ENCODE results near the gene PTGDS.

The PTGDS gene

DNA sequence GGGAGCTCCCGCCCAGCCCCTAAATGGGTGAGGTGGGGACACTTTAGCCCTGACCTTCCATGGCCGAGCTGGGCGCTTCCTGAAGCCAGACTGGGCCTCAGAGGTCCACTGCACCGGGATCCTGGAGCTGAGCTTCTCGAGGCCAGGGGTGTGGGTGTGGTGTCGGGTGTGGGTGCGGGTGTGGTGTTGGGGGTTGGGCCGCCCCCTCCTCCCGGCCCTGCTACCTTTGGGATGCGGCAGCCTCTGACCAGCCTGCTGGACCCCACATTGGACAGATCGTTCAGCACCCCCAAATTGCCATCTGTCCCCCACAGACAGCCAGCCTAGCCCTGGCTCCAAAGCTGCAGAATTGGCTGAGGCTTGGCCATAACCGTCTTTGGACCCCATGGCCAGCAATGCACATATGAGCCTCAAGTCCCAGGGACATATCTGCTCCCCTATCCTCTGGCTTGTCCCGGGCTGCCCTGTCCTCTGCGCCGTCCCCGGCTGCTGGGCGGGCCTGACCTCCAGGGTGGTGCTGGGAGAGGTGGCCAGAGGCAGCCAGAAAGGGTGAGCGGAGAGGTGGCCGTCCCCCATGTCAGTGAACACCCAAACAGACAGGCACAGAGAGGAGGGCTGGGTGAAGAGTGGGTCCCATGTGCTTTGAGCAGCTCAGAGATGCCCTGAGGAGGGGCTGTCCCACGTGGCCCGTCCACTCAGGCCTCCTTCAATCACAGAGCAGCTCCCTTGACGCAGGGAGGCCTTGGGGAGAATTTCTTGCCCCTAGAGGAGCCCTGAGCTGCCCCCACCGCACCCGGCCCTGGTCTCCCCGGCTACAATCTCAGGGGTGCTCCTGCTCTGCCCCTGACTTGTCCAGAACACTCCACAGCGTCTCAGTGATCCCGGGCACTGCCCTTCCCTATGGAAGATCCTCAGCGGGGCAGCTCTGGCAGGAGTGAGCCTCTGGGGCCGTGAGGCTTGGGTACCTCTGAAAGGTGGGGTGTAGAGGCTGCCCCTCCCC is 3.4 kb upstream of the PTGDS start:
- DNase-seq (ENCODE audit: low read depth): no peak

- no peak for DNase-seq (ENCODE audit: low read depth)
Measured at GRCh38 chr9:136974817-136975535, 2.3 kb upstream of the PTGDS start.

GRCh38 chr9:136975644-136976043 is 1.7 kb upstream of the PTGDS start:
- DNase-seq (ENCODE audit: low read depth): no peak

DNA sequence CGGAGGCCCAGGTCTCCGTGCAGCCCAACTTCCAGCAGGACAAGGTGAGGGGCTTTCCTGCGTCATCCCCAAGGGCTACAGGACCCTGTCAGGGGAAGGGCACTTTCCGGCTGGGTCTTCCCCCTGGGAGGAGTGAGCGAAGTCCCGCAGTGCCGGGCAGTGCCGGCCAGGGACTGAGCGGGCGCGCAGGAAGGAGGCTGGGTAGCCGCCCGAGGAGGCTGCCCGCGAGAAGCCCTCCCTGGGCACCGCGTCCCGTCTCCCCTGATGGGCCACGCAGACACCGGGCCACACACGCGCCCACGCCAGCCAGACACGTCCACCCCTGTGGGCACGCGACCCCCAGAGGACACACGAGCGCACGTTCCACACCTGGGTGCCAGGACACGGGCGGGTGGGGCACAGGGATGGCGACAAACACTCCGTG is 357 bp downstream of the PTGDS start:
- no peak for DNase-seq (ENCODE audit: low read depth)

DNA sequence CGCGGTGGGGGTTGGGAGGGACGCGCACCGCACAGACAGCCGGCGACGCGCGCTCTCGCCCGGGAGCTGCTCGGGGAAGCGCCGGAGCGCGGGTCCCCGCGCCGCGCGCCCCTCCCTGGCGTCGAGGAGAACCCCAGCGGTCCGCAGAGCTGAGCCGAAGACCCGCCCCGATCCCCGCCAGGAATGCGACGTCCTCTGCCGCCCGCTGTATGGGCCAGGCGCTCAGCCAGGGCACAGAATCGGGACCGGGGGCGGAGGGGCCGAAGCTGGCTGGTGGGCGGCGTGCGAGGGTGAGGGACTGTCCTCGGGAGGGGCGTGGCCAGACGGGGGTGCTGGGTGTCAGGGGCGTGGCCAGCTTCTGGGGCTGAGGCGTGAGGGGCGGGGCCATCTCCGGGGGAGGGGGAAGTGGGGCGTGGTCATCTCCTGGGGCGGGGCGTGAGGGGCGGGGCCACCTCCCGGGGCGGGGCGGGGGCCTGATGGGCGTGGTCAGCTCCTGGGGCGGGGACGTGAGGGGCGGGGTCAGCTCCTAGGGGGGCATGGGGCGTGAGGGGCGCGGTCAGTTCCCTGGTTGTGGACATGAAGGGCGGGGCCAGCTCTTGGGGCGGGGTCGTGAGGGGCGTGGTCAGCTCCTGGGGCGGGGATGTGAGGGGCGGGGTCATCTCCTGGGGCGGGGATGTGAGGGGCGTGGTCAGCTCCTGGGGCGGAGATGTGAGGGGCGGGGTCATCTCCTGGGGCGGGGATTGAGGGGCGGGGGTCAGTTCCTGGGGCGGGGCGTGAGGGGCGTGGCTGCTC is 965 bp downstream of the PTGDS start:
- DNase-seq (ENCODE audit: low read depth): peak; percentile 59

DNA sequence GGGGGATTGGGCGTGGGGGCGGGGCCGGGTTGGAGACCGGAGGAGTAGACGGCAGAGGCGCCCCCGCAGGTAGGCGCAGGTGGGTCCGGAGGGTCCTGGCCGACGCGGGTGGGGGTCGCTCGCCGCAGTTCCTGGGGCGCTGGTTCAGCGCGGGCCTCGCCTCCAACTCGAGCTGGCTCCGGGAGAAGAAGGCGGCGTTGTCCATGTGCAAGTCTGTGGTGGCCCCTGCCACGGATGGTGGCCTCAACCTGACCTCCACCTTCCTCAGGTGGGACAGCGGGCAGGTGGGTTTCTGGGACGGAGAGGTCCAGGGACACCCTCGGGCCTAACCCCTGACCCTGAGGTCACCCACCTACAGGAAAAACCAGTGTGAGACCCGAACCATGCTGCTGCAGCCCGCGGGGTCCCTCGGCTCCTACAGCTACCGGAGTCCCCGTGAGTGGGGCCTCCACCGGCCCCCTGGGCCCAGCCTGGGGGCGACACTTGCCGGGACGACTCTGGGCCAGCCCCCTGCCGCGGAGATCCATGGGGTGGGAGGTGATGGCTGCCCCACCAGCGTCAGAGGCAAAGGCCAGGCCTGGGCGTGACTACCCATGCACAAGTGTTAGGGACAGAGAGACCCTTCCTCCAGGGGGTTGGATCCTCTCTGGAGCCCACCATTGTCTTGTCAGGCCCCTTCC is 1.7 kb downstream of the PTGDS start:
- DNase-seq (ENCODE audit: low read depth): no peak

GRCh38 chr9:136979769-136980587 is 2.7 kb downstream of the PTGDS start:
- no peak for DNase-seq (ENCODE audit: low read depth)

GRCh38 chr9:136980669-136981478 is 3.6 kb downstream of the PTGDS start:
- DNase-seq (ENCODE audit: low read depth): no peak

- DNase-seq (ENCODE audit: low read depth): no peak
Measured at GRCh38 chr9:136981588-136982231, 4.4 kb downstream of the PTGDS start.

GRCh38 chr9:136982232-136983051 is 5.1 kb downstream of the PTGDS start, which contains the start of gene LCNL1:
Gene LCNL1 (plus strand): TSS chr9:136982993. CDS start chr9:136983587, 594 bp downstream.
- no peak for DNase-seq (ENCODE audit: low read depth)

GRCh38 chr9:136983167-136983566 is 5.9 kb downstream of the PTGDS start:
- DNase-seq (ENCODE audit: low read depth): no peak

DNA sequence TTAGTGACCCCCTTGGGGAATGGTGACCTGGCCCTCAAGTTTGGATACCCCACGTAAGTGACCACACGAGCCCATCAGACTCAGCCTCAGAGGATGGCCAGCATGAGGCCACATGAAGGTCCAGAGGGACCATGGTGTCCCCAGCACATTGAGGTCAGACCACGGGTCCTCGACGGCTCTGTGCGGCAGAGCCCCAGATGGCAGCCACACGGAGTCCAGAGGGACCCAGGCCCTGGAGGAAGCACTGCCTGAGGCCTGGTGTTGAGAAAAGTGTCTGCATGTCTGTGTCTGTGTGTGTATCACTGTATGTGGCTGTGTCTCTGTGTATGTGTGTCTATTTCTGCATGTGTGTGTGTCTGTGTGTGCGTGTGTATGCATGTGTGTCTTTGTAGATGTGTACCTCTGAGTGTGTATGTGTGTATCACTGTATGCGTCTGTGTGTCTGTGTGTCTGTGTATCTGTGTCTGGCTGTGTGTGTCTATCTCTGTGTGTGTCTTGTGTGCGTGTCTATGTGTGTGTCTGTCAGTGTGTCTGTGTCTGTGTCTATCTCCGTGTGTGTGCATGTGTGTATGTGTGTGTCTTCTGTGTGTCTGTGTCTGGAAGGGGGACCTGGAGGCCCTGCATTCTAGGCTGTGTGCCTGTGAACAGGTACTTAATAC is 6.5 kb downstream of the PTGDS start:
- DNase-seq (ENCODE audit: low read depth): peak; percentile 22

- DNase-seq (ENCODE audit: low read depth): no peak
Measured at GRCh38 chr9:136984464-136985026, 7.2 kb downstream of the PTGDS start.

DNA sequence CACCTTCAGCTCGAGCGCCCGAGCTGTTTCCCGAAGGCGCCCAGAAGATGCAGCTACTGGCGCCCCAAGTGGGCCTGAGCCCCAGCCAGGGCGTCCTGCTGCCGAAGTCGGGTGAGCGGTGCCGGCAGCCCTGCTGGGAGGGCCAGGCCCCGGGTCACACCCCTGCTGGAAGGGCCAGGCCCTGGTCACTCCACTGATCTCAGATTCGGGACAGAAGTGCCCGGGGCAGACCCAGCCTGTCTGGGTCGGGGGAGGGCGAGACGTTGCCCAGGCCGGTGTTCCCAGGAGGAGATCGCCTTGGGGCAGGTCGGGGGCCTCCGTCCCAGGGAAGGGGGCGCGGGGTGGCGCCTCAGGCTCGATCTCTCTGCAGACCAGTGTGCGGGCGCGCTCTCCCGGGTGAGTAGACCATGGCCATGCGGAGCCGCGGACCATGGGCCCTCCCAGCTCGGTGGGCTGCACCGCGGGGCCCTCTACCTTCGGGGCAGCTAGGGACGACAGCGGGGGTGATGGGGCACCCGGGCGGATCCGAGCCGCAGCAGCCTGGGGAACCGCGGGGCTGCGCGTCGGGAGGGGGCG is 7.8 kb downstream of the PTGDS start:
- no peak for DNase-seq (ENCODE audit: low read depth)

GRCh38 chr9:136985853-136986252 is 8.5 kb downstream of the PTGDS start:
- no peak for DNase-seq (ENCODE audit: low read depth)

- no peak for DNase-seq (ENCODE audit: low read depth)
Measured at GRCh38 chr9:136988872-136989271, 11.6 kb downstream of the PTGDS start.

DNA sequence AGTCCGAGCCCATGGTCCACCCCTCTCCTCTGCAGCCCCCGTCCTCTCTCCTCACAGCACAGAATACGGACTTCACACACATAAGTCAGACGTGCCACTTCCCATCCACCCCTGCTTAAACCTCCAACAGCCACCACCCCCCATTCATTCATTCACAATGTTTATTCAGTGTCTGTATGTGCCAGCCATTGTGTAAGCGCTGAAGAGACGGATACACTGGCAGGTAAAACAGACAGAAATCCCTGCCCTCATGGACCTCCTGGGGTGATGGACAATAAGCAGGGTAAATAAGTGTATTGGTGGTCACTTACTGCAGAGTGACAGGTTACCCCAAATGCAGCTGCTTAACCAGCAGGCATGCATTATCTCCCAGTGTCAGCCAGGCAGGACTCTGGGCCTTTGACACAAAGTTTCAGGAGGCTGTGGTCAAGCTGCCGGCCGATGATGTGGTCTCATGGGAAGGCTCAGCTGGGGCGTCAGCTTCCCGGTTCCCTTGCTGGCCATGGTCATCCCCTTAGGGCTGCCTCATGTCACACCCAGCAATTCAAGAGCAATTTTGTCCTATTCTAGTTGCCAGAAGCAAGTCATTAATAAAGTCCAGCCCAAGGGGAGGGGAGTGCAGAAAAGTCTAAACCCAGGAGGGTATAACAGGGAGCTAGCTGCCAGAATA is 13.1 kb downstream of the PTGDS start:
- DNase-seq (ENCODE audit: low read depth): no peak
